ENCODE data around the gene FOXP1. TPM values are rescaled to one million over a fixed set of nuclear protein-coding genes. Genes with fewer than 3 reads are reported as not detected.

Gene FOXP1
- total and polyA plus RNA-seq, 2 of the 13 experiments (the other 11 are each of a cell fraction or from before 2014, with no cell fraction given): 40.4 to 59.0 TPM

DNA sequence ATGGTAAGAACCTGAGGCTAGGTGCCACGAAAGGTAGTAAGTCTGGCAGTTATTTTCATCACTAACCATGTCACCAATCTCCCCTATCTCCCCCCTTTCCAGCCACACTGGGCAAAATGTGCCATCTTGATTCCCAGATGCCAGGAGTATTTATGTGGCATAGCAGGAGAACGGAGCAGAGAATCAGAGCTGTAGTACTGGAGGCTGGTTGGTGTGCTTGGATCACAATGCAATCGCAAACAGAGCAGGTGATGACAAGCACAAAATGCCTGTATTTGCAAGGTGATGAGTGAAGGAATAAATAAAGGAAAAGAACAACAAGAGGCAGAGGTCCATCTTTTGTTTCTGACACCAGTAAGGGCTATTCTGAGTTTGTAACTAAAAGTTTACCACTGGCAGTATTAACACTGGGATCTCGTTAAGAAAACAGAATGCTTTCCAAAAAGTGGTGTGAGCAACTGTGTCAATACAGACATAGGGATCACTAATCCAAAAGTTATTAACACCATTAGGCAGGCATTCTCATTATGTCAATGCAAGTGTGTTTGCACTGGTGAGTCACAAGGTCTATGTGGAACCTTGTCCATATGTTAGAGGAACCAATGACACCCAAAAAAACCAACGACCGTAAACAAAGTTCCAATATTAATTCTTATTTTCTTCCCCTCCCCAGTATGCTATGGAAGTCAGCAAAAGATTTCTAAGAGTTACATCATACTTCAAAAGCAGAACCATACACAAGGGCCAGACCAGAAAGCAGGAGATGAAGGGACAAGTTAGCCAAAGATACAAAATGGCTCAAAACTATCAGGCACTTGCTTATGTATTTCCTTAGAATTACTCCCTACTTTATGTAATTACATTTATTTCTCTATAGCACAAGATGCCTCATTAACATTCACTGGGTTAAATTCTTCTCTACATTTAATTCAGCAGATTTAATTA is 556.6 kb downstream of the FOXP1 start (continued):
- TF ChIP-seq, protein P1, sequence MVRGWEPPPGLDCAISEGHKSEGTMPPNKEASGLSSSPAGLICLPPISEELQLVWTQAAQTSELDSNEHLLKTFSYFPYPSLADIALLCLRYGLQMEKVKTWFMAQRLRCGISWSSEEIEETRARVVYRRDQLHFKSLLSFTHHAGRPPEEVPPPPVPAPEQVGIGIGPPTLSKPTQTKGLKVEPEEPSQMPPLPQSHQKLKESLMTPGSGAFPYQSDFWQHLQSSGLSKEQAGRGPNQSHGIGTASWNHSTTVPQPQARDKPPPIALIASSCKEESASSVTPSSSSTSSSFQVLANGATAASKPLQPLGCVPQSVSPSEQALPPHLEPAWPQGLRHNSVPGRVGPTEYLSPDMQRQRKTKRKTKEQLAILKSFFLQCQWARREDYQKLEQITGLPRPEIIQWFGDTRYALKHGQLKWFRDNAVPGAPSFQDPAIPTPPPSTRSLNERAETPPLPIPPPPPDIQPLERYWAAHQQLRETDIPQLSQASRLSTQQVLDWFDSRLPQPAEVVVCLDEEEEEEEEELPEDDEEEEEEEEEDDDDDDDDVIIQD (CRISPR knock-in tag; IDR thresholded peaks at IDR 0.05; ENCODE audit: low read depth): peak; percentile 63; the same call in 1 of the 2 replicates
- TF ChIP-seq SOX5 (CRISPR knock-in tag; IDR thresholded peaks at IDR 0.05; ENCODE audit: borderline replicate concordance) (peak; percentile 61; the same call in 1 of the 2 replicates), SMAD3 (CRISPR knock-in tag; IDR thresholded peaks at IDR 0.05) (no peak), GATA4 (IDR thresholded peaks at IDR 0.05; ENCODE audit: borderline replicate concordance, low read depth) (no peak; the same call in 1 of the 2 replicates), HOXA5 (CRISPR knock-in tag; IDR thresholded peaks at IDR 0.05) (peak; percentile 35; the same call in 1 of the 2 replicates), CREB1 (IDR thresholded peaks at IDR 0.05) (0 out of 2 replicates have a peak, but pooled peaks have one; percentile 20), CREB1 (CRISPR knock-in tag; IDR thresholded peaks at IDR 0.05) (peak; percentile 53; the same call in 1 of the 2 replicates), ZNF550 (CRISPR knock-in tag; IDR thresholded peaks at IDR 0.05; ENCODE audit: borderline replicate concordance) (no peak), PITX1 (CRISPR knock-in tag; IDR thresholded peaks at IDR 0.05) (no peak), EP300 (IDR thresholded peaks at IDR 0.05; ENCODE audit: low read depth in 2 of 2, low read length in 2 of 2) (peak in 1 of 2 experiments; percentile 66; a peak in 1 of 4 replicates), EP300 (CRISPR knock-in tag; IDR thresholded peaks at IDR 0.05; ENCODE audit: borderline replicate concordance) (no peak; the same call in 1 of the 2 replicates), ZNF878 (CRISPR knock-in tag; IDR thresholded peaks at IDR 0.05) (0 out of 2 replicates have a peak, but pooled peaks have one; percentile 58), STAG1 (CRISPR knock-in tag; IDR thresholded peaks at IDR 0.05) (no peak), SOX6 (IDR thresholded peaks at IDR 0.05) (no peak), SOX6 (CRISPR knock-in tag; IDR thresholded peaks at IDR 0.05) (peak; percentile 82), BCL6 (CRISPR knock-in tag; IDR thresholded peaks at IDR 0.05) (peak; percentile 8; the same call in 1 of the 2 replicates), TBX2 (CRISPR knock-in tag; IDR thresholded peaks at IDR 0.05; ENCODE audit: borderline replicate concordance) (peak; percentile 74), HMG20A (CRISPR knock-in tag; IDR thresholded peaks at IDR 0.05; ENCODE audit: borderline replicate concordance) (0 out of 2 replicates have a peak, but pooled peaks have one; percentile 43), GZF1 (CRISPR knock-in tag; IDR thresholded peaks at IDR 0.05) (no peak), SATB2 (CRISPR knock-in tag; IDR thresholded peaks at IDR 0.05) (0 out of 2 replicates have a peak, but pooled peaks have one; percentile 22), POLR2G (IDR thresholded peaks at IDR 0.05; ENCODE audit: low read depth, low read length) (no peak), YEATS4 (CRISPR knock-in tag; IDR thresholded peaks at IDR 0.05; ENCODE audit: borderline replicate concordance) (no peak), FOSL2 (CRISPR knock-in tag; IDR thresholded peaks at IDR 0.05) (peak; percentile 96), SALL1 (CRISPR knock-in tag; IDR thresholded peaks at IDR 0.05) (peak; percentile 25; the same call in 1 of the 2 replicates), NR2F1 (CRISPR knock-in tag; IDR thresholded peaks at IDR 0.05) (no peak), RARA (CRISPR knock-in tag; IDR thresholded peaks at IDR 0.05) (peak; percentile 63)
- TF ChIP-seq, protein P2, sequence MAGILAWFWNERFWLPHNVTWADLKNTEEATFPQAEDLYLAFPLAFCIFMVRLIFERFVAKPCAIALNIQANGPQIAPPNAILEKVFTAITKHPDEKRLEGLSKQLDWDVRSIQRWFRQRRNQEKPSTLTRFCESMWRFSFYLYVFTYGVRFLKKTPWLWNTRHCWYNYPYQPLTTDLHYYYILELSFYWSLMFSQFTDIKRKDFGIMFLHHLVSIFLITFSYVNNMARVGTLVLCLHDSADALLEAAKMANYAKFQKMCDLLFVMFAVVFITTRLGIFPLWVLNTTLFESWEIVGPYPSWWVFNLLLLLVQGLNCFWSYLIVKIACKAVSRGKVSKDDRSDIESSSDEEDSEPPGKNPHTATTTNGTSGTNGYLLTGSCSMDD (CRISPR knock-in tag; IDR thresholded peaks at IDR 0.05): no peak
- TF ChIP-seq, protein P3, sequence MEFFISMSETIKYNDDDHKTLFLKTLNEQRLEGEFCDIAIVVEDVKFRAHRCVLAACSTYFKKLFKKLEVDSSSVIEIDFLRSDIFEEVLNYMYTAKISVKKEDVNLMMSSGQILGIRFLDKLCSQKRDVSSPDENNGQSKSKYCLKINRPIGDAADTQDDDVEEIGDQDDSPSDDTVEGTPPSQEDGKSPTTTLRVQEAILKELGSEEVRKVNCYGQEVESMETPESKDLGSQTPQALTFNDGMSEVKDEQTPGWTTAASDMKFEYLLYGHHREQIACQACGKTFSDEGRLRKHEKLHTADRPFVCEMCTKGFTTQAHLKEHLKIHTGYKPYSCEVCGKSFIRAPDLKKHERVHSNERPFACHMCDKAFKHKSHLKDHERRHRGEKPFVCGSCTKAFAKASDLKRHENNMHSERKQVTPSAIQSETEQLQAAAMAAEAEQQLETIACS (CRISPR knock-in tag; IDR thresholded peaks at IDR 0.05): no peak
